GM18517 (cell line): ENCODE data around the gene ARHGEF10L.

Experiments used
- ATAC-seq: cut with Tn5 transposase; IDR thresholded peaks from one replicate; pipeline ENCODE4 v1.9.1; 2021; ENCODE audit warnings: mild to moderate bottlenecking, moderate library complexity; ENCODE audit not compliant: unreplicated experiment

ARHGEF10L gene

GRCh38 chr1:17588048-17588871 lies 48.8 kb downstream of the ARHGEF10L start:
- ATAC-seq: no peak

GRCh38 chr1:17591814-17592430 lies 52.4 kb downstream of the ARHGEF10L start:
- no peak for ATAC-seq

- no peak for ATAC-seq
Observed at GRCh38 chr1:17594026-17594425, 54.5 kb downstream of the ARHGEF10L start.

GRCh38 chr1:17594690-17595601 lies 55.4 kb downstream of the ARHGEF10L start:
- no peak for ATAC-seq

GRCh38 chr1:17595602-17595925 lies 56.1 kb downstream of the ARHGEF10L start:
- ATAC-seq: no peak

- ATAC-seq: no peak
Observed at GRCh38 chr1:17596186-17596585, 56.7 kb downstream of the ARHGEF10L start.

- ATAC-seq: no peak
Observed at GRCh38 chr1:17596651-17597509, 57.4 kb downstream of the ARHGEF10L start.

- ATAC-seq: no peak
Observed at GRCh38 chr1:17597651-17598050, 58.2 kb downstream of the ARHGEF10L start.

- ATAC-seq: no peak
Observed at GRCh38 chr1:17598251-17598650, 58.8 kb downstream of the ARHGEF10L start.

GRCh38 chr1:17599291-17599953 lies 59.9 kb downstream of the ARHGEF10L start:
- ATAC-seq: no peak

- no peak for ATAC-seq
Observed at GRCh38 chr1:17599954-17600300, 60.4 kb downstream of the ARHGEF10L start.

- ATAC-seq: no peak
Observed at GRCh38 chr1:17600321-17600720, 60.8 kb downstream of the ARHGEF10L start.

GRCh38 chr1:17601643-17602382 lies 62.3 kb downstream of the ARHGEF10L start:
- ATAC-seq: no peak

GRCh38 chr1:17603091-17603841 lies 63.8 kb downstream of the ARHGEF10L start:
- no peak for ATAC-seq

- ATAC-seq: no peak
Observed at GRCh38 chr1:17605582-17606344, 66.3 kb downstream of the ARHGEF10L start.

- no peak for ATAC-seq
Observed at GRCh38 chr1:17606826-17607440, 67.4 kb downstream of the ARHGEF10L start.
